Cardiac septum (tissue), 1 donor: ENCODE data around the gene ADGRV1. TPM values are rescaled to one million over a fixed set of nuclear protein-coding genes. Genes with fewer than 3 reads are reported as not detected.
"Not testable (repeated sequence)": the region's sequence is repeated elsewhere in the genome, so short reads cannot be mapped to it uniquely, and the experiment has no call there.

ENCODE experiments used
- DNase-seq: peaks from one replicate; pipeline ENCODE4 v3.0.0-alpha.2; 2020; ENCODE audit warnings: low spot score
- intact Hi-C: fragments of 100-400 bp; cut with DNase I; formaldehyde crosslinking; loops from one replicate; pipeline ENCODE4 v1.14.0; 2022
- total RNA-seq: library from RNA; stranded (reverse); fragmentation: NEBNext Ultra II Directional; extraction: Animal tissue kit (Norgen Biotek cat#: 25700); gene quantifications from one replicate; pipeline ENCODE4 v1.2.1, GENCODE V29; 2021
- donor health status: DM: no; HTN: no; CAD: no.

ADGRV1 gene
- total RNA-seq, 1 donor from 2014 or later: 0.19 TPM

- intact Hi-C loops: no loop called here
- DNase-seq: no peak
Observed at GRCh38 chr5:90548069-90548593, 10.5 kb upstream of the ADGRV1 start.

GRCh38 chr5:90549223-90549622 lies 9.4 kb upstream of the ADGRV1 start:
- intact Hi-C loops: no loop called here
- no peak for DNase-seq

- intact Hi-C loops: no loop called here
- no peak for DNase-seq
Observed at GRCh38 chr5:90549729-90550275, 8.8 kb upstream of the ADGRV1 start.

- intact Hi-C loops: no loop called here
Observed at GRCh38 chr5:90550963-90551362, 7.6 kb upstream of the ADGRV1 start.

DNA sequence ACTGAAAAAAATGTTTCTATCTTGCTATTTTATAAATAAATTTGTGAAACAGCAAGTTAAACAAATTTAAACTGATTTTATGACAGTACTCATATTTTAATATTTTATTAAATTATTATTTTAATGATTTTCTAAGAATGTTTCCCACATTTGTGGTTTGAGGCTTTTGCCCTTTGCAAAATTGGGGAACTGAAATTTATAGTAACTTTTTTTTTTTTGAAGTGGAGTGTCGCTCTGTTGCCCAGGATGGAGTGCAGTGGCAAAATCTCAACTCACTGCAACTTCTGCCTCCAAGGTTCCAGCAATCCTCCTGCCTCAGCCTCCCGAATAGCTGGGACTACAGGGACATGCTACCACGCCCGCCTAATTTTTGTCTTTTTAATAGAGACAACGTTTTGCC lies 7.2 kb upstream of the ADGRV1 start:
- intact Hi-C loops: no loop called here
- no peak for DNase-seq

More at GRCh38 chr5:90550963-90551362, 7.6 kb upstream of the ADGRV1 start:
- DNase-seq: no peak

DNA sequence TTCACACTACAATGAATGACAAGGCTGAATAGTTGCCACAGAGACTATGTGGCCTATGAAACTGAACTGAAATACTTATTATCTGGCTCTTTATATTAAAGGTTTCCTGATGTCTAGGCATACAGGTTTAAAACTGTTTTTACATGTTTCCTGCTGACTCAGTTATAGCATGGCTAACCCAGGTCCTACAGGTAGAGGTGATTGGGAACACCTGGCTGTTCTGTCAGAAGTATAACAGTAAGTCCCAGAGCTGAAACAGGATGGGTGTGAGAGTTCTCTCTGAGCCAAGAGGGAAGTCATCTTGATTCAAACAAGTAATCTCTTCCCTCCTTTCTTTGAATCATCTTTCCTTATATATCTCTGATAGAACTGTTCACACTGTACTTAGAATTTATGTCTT lies 4.9 kb upstream of the ADGRV1 start:
- DNase-seq: no peak
- intact Hi-C loops: no loop called here

DNA sequence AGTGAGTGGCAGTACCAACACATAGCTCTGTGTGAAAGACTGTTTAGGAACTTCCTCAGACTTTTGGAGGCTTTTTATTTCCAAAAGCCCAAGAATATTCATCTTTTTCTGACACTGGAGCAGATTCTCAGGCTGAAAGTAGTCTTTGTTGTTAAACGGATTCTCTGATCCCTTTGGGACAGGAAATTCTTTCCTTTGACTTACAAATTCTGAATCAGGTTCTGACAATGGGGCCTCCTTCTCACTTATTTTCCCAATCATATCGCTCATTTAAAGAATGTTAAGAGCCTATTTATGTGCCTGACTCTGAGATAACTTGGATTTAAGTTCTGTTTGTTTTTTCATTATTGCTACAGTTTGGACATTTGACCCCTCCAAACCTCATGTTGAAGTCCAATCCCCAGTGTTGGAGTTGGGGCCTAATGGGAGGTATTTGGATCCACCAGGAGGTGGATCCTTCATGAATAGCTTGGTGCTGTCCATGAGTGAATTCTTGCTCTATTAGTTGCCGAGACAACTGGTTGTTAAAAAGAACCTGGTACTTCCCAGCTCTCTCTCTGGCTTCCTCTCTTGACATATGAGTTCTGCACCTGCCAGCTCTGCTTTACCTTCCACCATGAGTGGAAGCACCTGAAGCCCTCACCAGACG lies 4.1 kb upstream of the ADGRV1 start:
- no peak for DNase-seq
- intact Hi-C loops: no loop called here

DNA sequence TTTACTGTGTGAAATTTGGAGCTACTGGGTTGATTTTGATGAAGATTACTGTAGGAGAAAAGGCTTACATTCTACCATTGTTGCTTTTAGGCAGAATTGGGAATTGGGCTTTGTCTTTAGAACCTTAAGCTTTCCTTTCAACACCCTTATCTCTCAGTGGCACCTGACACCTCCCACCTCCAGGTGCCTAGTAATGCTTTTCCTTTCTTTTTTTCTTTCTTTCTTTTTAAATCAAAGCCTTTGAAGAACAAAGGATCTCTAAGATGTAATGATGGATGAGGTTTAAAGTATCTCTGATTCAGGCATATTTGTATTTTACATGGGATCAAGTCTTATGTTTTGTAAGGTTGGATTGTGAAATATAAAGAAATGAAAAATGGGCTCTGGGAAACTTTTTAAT lies 2.9 kb upstream of the ADGRV1 start:
- no peak for DNase-seq
- intact Hi-C loops: no loop called here

GRCh38 chr5:90557391-90557790 lies 1.2 kb upstream of the ADGRV1 start:
- DNase-seq: no peak
- intact Hi-C loops: no loop called here

GRCh38 chr5:90557871-90558270 lies 726 bp upstream of the ADGRV1 start:
- intact Hi-C loops: no loop called here

GRCh38 chr5:90560771-90561170 lies 2.2 kb downstream of the ADGRV1 start:
- intact Hi-C loops: no loop called here
- DNase-seq: no peak

More at GRCh38 chr5:90557871-90558270, 726 bp upstream of the ADGRV1 start:
- no peak for DNase-seq

DNA sequence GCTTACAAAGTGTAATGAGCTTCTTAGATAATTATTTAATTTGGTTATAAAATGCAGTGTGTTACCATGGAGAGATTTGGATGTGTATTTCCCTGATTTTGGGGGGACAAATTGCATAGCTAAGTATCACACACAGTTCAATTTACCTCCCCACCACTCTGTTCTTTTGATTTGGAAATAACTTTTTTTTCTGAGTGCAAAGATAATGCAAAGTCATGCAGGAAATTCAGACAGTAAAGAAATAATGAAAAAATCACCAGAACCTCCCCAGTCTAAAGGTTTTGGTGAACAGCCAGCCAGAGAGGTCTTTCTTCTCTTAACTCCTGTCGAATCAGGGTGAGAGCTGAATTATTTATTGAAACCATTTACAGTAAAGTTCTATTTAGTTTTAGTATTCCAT lies 3.2 kb downstream of the ADGRV1 start:
- intact Hi-C loops: no loop called here
- DNase-seq: no peak

- intact Hi-C loops: no loop called here
- no peak for DNase-seq
Observed at GRCh38 chr5:90562341-90562740, 3.7 kb downstream of the ADGRV1 start.

GRCh38 chr5:90563108-90563507 lies 4.5 kb downstream of the ADGRV1 start:
- intact Hi-C loops: no loop called here
- DNase-seq: no peak

DNA sequence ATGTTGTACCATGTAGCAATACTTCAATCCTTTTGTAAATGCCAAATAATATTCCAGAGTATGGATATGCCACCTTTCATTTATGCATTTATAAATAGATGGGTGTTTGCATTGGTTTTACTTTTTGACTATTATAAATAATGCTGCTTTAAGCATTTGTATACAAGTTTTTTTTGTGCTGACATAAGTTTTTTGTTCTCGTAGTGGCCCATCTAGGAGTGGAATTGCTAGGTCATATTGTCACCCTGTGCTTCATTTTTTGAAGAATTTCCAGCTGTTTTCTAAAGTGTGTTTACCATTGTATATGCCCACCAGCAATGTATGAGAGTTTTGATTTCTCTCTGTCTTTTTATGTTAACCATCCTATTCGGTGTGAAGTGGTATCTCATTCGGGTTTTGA lies 6.9 kb downstream of the ADGRV1 start:
- intact Hi-C loops: no loop called here

DNA sequence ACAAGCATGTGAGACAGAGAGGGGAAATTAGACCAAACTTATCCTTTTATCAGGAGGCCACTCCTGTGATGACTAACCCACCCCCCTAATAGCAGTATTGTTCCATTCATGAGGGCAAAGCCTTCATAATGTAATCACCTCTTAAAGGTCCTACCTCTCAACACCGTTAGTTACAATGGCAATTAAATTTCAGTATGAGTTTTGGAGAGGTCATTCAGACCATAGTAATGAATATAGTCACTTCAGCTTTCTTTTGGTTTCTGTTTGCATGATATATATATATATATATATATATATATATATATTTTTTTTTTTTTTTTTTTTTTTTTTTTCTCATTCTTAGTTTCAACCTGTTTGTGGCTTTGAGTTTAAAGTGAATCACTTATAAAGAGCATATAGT lies 10.5 kb downstream of the ADGRV1 start:
- intact Hi-C loops: no loop called here
- DNase-seq: no peak

More for the DNA sequence above, 6.9 kb downstream of the ADGRV1 start:
- no peak for DNase-seq

DNA sequence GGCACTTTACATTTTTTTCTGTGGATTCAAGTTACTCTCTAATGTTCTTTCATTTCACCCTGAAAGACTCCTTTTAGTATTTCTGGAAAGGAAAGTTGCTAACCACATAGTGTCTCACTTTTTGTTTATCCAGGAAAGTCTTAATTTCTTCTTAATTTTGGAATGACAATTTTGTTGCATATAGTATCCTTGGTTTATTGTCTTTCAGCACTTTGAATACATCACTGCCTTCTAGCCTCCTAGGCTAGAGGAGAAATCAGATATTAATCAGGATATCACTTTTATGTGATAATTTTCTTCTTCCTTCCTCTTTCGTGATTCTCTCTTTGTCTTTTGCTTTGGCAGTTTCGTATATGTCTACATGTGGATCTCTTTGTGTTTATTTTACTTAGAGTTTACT lies 11.4 kb downstream of the ADGRV1 start:
- no peak for DNase-seq
- intact Hi-C loops: no loop called here

DNA sequence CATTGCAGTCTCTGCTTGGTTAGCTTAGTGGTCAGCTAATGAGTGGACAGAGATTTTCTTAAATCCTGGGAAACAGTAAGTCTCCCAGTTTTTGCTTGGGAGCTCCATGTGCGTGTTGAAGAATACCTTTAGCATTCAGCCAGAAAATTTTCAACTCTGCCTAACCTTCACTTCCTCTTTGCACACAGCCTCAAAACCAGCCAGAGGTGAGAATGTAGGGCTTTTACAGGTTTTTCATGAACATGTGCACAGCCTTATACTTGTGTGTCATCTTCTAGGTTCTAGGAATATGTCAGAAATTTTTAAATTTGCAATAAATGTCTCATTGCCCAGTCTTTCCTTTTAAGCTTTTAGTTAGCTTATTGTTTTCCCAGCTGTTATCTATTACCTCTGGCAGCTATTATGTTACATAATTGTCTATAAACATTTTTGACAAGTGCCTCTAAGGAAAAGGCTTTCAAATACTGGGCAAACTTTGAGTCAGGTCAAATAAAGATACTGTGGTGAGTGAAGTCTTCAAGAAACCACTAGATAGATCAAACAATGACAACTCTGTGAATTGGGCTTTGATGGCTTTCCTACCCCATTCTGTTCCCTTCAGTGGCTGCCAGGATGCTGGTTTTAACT lies 12.7 kb downstream of the ADGRV1 start:
- intact Hi-C loops: no loop called here
- DNase-seq: no peak

DNA sequence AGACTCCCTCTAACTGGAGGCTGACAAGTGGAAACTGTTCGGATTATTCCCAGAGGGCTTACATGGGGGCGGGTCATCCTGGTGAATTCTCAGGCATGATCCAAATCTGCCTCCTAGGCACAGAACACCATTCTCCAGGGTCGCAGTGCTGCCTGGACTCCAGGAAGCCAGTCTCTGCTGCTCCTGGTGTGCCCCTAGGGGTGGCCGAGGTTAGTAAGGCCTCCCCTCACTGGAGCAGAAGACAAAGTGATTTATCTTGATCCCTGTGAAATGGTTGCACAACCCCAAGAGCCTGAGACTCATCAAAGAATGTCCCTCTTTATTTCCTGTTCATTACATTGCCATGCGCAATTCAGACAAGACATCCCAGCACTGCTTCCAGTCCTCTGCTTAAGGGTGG lies 17.1 kb downstream of the ADGRV1 start:
- no peak for DNase-seq
- intact Hi-C loops: no loop called here

- DNase-seq, intact Hi-C loops: not testable (repeated sequence)
Observed at GRCh38 chr5:90576566-90576965, 18.0 kb downstream of the ADGRV1 start.

DNA sequence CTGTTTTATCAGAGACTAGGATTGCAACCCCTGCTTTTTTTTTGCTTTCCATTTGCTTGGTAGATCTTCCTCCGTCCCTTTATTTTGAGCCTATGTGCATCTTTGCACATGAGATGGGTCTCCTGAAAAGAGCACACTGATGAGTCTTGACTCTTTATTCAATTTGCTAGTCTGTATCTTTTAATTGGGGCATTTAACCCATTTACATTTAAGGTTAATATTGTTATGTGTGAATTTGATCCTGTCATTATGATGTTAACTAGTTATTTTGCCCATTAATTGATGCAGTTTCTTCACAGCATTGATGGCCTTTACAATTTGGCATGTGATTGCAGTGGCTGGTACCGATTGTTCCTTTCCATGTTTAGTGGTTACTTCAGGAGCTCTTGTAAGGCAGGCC lies 21.3 kb downstream of the ADGRV1 start:
- intact Hi-C loops, DNase-seq: not testable (repeated sequence)
